Stimulated activated CD4-positive, alpha-beta T cell treated with anti-CD3 and anti-CD28 coated beads, Interleukin-2, amount 100 ng/mL, for 24 hours (primary cell): Measurements from ENCODE around the gene ANKRD65.
"Not testable (repeated sequence)": the region's sequence is repeated elsewhere in the genome, so short reads cannot be mapped to it uniquely, and the experiment has no call there.

Source experiments
- DNase-seq, 2 donors: peaks; one replicate each; pipeline ENCODE4 v3.0.0-alpha.2; 2020

The ANKRD65 gene

GRCh38 chr1:1421147-1421906 lies at the start of gene ANKRD65:
Gene ANKRD65, minus strand, starts transcription at chr1:1421276. Its CDS starts 271 bp downstream, at chr1:1421005.
- DNase-seq, result no peak

GRCh38 chr1:1468196-1468985 lies 47.3 kb upstream of the ANKRD65 start:
- DNase-seq, result not testable (repeated sequence)

- no peak for DNase-seq
Measured at GRCh38 chr1:1463312-1463711, 42.2 kb upstream of the ANKRD65 start.

GRCh38 chr1:1462318-1462966 lies 41.4 kb upstream of the ANKRD65 start:
- DNase-seq, result peak in 1 of 2 donors; percentile 21

- DNase-seq, result no peak
Measured at GRCh38 chr1:1461721-1462317, 40.7 kb upstream of the ANKRD65 start.

- no peak for DNase-seq
Measured at GRCh38 chr1:1460540-1461130, 39.6 kb upstream of the ANKRD65 start.

GRCh38 chr1:1459711-1460110 lies 38.6 kb upstream of the ANKRD65 start:
- not testable (repeated sequence) for DNase-seq

- DNase-seq, result not testable (repeated sequence)
Measured at GRCh38 chr1:1459156-1459555, 38.1 kb upstream of the ANKRD65 start.

- DNase-seq, result not testable (repeated sequence)
Measured at GRCh38 chr1:1456683-1457255, 35.7 kb upstream of the ANKRD65 start.

- not testable (repeated sequence) for DNase-seq
Measured at GRCh38 chr1:1455934-1456333, 34.9 kb upstream of the ANKRD65 start.

- no peak for DNase-seq
Measured at GRCh38 chr1:1455366-1455884, 34.3 kb upstream of the ANKRD65 start.

- DNase-seq, result not testable (repeated sequence)
Measured at GRCh38 chr1:1454286-1455056, 33.4 kb upstream of the ANKRD65 start.

GRCh38 chr1:1452882-1453281 lies 31.8 kb upstream of the ANKRD65 start:
- no peak for DNase-seq

GRCh38 chr1:1452365-1452739 lies 31.3 kb upstream of the ANKRD65 start:
- not testable (repeated sequence) for DNase-seq

- no peak for DNase-seq
Measured at GRCh38 chr1:1451696-1452364, 30.8 kb upstream of the ANKRD65 start.

- DNase-seq, result not testable (repeated sequence)
Measured at GRCh38 chr1:1450616-1451015, 29.5 kb upstream of the ANKRD65 start.

- DNase-seq, result no peak
Measured at GRCh38 chr1:1449099-1449739, 28.1 kb upstream of the ANKRD65 start, which contains the start of gene ATAD3C. Gene ATAD3C, plus strand, starts transcription at chr1:1449689. Its CDS starts 995 bp downstream, at chr1:1450684.

GRCh38 chr1:1446631-1447030 lies 25.6 kb upstream of the ANKRD65 start:
- DNase-seq, result not testable (repeated sequence)

- DNase-seq, result no peak
Measured at GRCh38 chr1:1442069-1442770, 21.1 kb upstream of the ANKRD65 start.
